Measurements from ENCODE around the gene CDIP1. TPM values are rescaled to one million over a fixed set of nuclear protein-coding genes. Genes with fewer than 3 reads are reported as not detected.
A peak's percentile ranks its signal among the peaks of the same experiment; 100 is the strongest.

CDIP1 gene
- total RNA-seq, 1 donor from 2014 or later: 7.4 TPM

- DNase-seq (ENCODE audit: low read depth) (no peak), FAIRE-seq (no peak)
- Histone ChIP-seq H3K36me3 (ENCODE audit: control insufficient read depth, insufficient read depth, low read length) (peaks cover 43% of the 10 kb centered on the region), H3K4me3 (ENCODE audit: low read depth, low read length) (no peak overlapping the region), H3K27me3 (ENCODE audit: control insufficient read depth, insufficient read depth, low read length) (no peaks in the 10 kb centered on the region)
- no peak for TF ChIP-seq CTCF (IDR thresholded peaks at IDR 0.05; ENCODE audit: insufficient read depth, low read length, severe bottlenecking)
Measured at GRCh38 chr16:4508806-4509205, 29.8 kb downstream of the CDIP1 start.

- DNase-seq (ENCODE audit: low read depth) (no peak), FAIRE-seq (no peak)
- no peak overlapping the region for H3K4me3 ChIP-seq (ENCODE audit: low read depth, low read length)
- H3K27me3 ChIP-seq (ENCODE audit: control insufficient read depth, insufficient read depth, low read length): no peaks in the 10 kb centered on the region
- no peak for TF ChIP-seq CTCF (IDR thresholded peaks at IDR 0.05; ENCODE audit: insufficient read depth, low read length, severe bottlenecking)
- peaks cover 38% of the 10 kb centered on the region for H3K36me3 ChIP-seq (ENCODE audit: control insufficient read depth, insufficient read depth, low read length)
Measured at GRCh38 chr16:4507588-4508345, 30.8 kb downstream of the CDIP1 start.

GRCh38 chr16:4506450-4506849 lies 32.1 kb downstream of the CDIP1 start:
- DNase-seq (ENCODE audit: low read depth) (peak; percentile 75), FAIRE-seq (peak; percentile 23)
- H3K27me3 ChIP-seq (ENCODE audit: control insufficient read depth, insufficient read depth, low read length): no peaks in the 10 kb centered on the region
- peaks cover 31% of the 10 kb centered on the region for H3K36me3 ChIP-seq (ENCODE audit: control insufficient read depth, insufficient read depth, low read length)
- TF ChIP-seq CTCF (IDR thresholded peaks at IDR 0.05; ENCODE audit: insufficient read depth, low read length, severe bottlenecking): peak; percentile 92
- no peak overlapping the region for H3K4me3 ChIP-seq (ENCODE audit: low read depth, low read length)

- FAIRE-seq: no peak
- Histone ChIP-seq H3K36me3 (ENCODE audit: control insufficient read depth, insufficient read depth, low read length) (peaks cover 27% of the 10 kb centered on the region), H3K4me3 (ENCODE audit: low read depth, low read length) (no peak overlapping the region), H3K27me3 (ENCODE audit: control insufficient read depth, insufficient read depth, low read length) (no peaks in the 10 kb centered on the region)
- no peak for TF ChIP-seq CTCF (IDR thresholded peaks at IDR 0.05; ENCODE audit: insufficient read depth, low read length, severe bottlenecking)
- no peak for DNase-seq (ENCODE audit: low read depth)
Measured at GRCh38 chr16:4505356-4506147, 33.0 kb downstream of the CDIP1 start.

GRCh38 chr16:4501071-4501478 lies 37.5 kb downstream of the CDIP1 start:
- no peak for TF ChIP-seq CTCF (IDR thresholded peaks at IDR 0.05; ENCODE audit: insufficient read depth, low read length, severe bottlenecking)
- H3K36me3 ChIP-seq (ENCODE audit: control insufficient read depth, insufficient read depth, low read length): peaks cover 3% of the 10 kb centered on the region
- FAIRE-seq (no peak), DNase-seq (ENCODE audit: low read depth) (no peak)
- no peaks in the 10 kb centered on the region for H3K27me3 ChIP-seq (ENCODE audit: control insufficient read depth, insufficient read depth, low read length)
- H3K4me3 ChIP-seq (ENCODE audit: low read depth, low read length): no peak overlapping the region
